ENCODE results near the gene WDR1.

Gene WDR1

GRCh38 chr4:10085828-10086505 is 30.6 kb downstream of the WDR1 start:
- peaks cover under 1% of the 10 kb centered on the region; the same call in 1 of the 2 replicates for H3K79me2 ChIP-seq (ENCODE audit: insufficient read depth, low read depth)
- no peak overlapping the region for H3K9ac ChIP-seq
- H3K36me3 ChIP-seq (ENCODE audit: insufficient read depth) = no peaks in the 10 kb centered on the region

GRCh38 chr4:10085386-10085785 is 31.2 kb downstream of the WDR1 start:
- Histone ChIP-seq H3K27me3 (ENCODE audit: insufficient read depth, low read depth) (no peaks in the 10 kb centered on the region), H3K4me3 (IDR thresholded peaks at IDR 0.05; ENCODE audit: insufficient read depth, low read depth, low read length) (no peak overlapping the region), H2AFZ (ENCODE audit: low read depth) (no peak overlapping the region), H3K79me2 (ENCODE audit: insufficient read depth, low read depth) (no peaks in the 10 kb centered on the region), H3K4me2 (no peak overlapping the region), H3K4me1 (ENCODE audit: low read depth, poor library complexity, severe bottlenecking) (no peaks in the 10 kb centered on the region), H4K20me1 (ENCODE audit: insufficient read depth) (no peaks in the 10 kb centered on the region), H3K36me3 (ENCODE audit: insufficient read depth) (no peaks in the 10 kb centered on the region), H3K9ac (no peak overlapping the region), H3K27ac (no peak overlapping the region)
- TF ChIP-seq CTCF (conservative IDR thresholded peaks at IDR 0.05; ENCODE audit: low read depth, low read length) = no peak

More at GRCh38 chr4:10085828-10086505, 30.6 kb downstream of the WDR1 start:
- no peaks in the 10 kb centered on the region for H4K20me1 ChIP-seq (ENCODE audit: insufficient read depth)
- H3K27me3 ChIP-seq (ENCODE audit: insufficient read depth, low read depth) = no peaks in the 10 kb centered on the region
- H3K4me2 ChIP-seq = no peak overlapping the region
- TF ChIP-seq CTCF (conservative IDR thresholded peaks at IDR 0.05; ENCODE audit: low read depth, low read length) = no peak
- no peak overlapping the region for H3K4me3 ChIP-seq (IDR thresholded peaks at IDR 0.05; ENCODE audit: insufficient read depth, low read depth, low read length)
- no peak overlapping the region for H3K27ac ChIP-seq
- no peak overlapping the region for H2AFZ ChIP-seq (ENCODE audit: low read depth)
- no peaks in the 10 kb centered on the region for H3K4me1 ChIP-seq (ENCODE audit: low read depth, poor library complexity, severe bottlenecking)

- no peaks in the 10 kb centered on the region for H3K36me3 ChIP-seq (ENCODE audit: insufficient read depth)
- no peaks in the 10 kb centered on the region for H3K79me2 ChIP-seq (ENCODE audit: insufficient read depth, low read depth)
These were observed 31.8 kb downstream of the WDR1 start for GRCh38 chr4:10084651-10085358.

More at GRCh38 chr4:10084651-10085358, 31.8 kb downstream of the WDR1 start:
- no peak overlapping the region for H3K9ac ChIP-seq
- no peaks in the 10 kb centered on the region for H4K20me1 ChIP-seq (ENCODE audit: insufficient read depth)
- H3K4me2 ChIP-seq = no peak overlapping the region
- H3K27ac ChIP-seq = no peak overlapping the region
- TF ChIP-seq CTCF (conservative IDR thresholded peaks at IDR 0.05; ENCODE audit: low read depth, low read length) = no peak
- H3K4me3 ChIP-seq (IDR thresholded peaks at IDR 0.05; ENCODE audit: insufficient read depth, low read depth, low read length) = no peak overlapping the region
- H3K27me3 ChIP-seq (ENCODE audit: insufficient read depth, low read depth) = no peaks in the 10 kb centered on the region
- no peak overlapping the region for H2AFZ ChIP-seq (ENCODE audit: low read depth)
- no peaks in the 10 kb centered on the region for H3K4me1 ChIP-seq (ENCODE audit: low read depth, poor library complexity, severe bottlenecking)
